Activated CD8-positive, alpha-beta T cell treated with anti-CD3 and anti-CD28 coated beads for 36 hours (primary cell): Measurements from ENCODE around the gene MMEL1. TPM values are rescaled to one million over a fixed set of nuclear protein-coding genes. Genes with fewer than 3 reads are reported as not detected.
"Not testable (repeated sequence)": the region's sequence is repeated elsewhere in the genome, so short reads cannot be mapped to it uniquely, and the experiment has no call there.

Source experiments
- ATAC-seq: fragments of 200-7000 bp; cut with Tn5 transposase; one replicate; pipeline ENCODE4 v1.10.0; 2021; ENCODE audit warnings: mild to moderate bottlenecking, moderate library complexity
- CTCF ChIA-PET: fragments of 350-600 bp; sonication (Branson Sonifier 250); formaldehyde crosslinking; loops from one replicate; lab custom pipeline; 2021; ENCODE audit warnings: antibody characterized with exemption; lab: Charles Lee
- POLR2A ChIA-PET: fragments of 350-600 bp; sonication (Branson Sonifier 250); formaldehyde crosslinking; loops from one replicate; lab custom pipeline; 2021; ENCODE audit warnings: antibody characterized with exemption; lab: Charles Lee
- DNase-seq: peaks from one replicate; pipeline ENCODE4 v3.0.0-alpha.2; 2020
- H3K27ac Mint-ChIP-seq: one replicate; pipeline ENCODE4 v1.8.0; 2021; ENCODE audit warnings: mild to moderate bottlenecking, mixed read lengths
- H3K27me3 Mint-ChIP-seq: one replicate; pipeline ENCODE4 v1.8.0; 2021; ENCODE audit warnings: mixed read lengths
- H3K36me3 Mint-ChIP-seq: one replicate; pipeline ENCODE4 v1.8.0; 2021; ENCODE audit warnings: low read depth, mixed read lengths
- H3K4me1 Mint-ChIP-seq: one replicate; pipeline ENCODE4 v1.8.0; 2021; ENCODE audit warnings: low read depth, mixed read lengths
- H3K4me3 Mint-ChIP-seq: one replicate; pipeline ENCODE4 v1.8.0; 2021; ENCODE audit warnings: mild to moderate bottlenecking, moderate library complexity, mixed read lengths
- H3K9me3 Mint-ChIP-seq: one replicate; pipeline ENCODE4 v1.8.0; 2021; ENCODE audit warnings: mixed read lengths
- CTCF ChIP-seq: fragments of 200-600 bp; IDR thresholded peaks from one replicate; pipeline ENCODE4 v1.8.0; 2022; ENCODE audit warnings: antibody characterized with exemption, mild to moderate bottlenecking
- intact Hi-C: fragments of 100-400 bp; cut with micrococcal nuclease; formaldehyde crosslinking; loops from one replicate; pipeline ENCODE4 v1.10.0; 2022
- total RNA-seq, 2 experiments: library from RNA; stranded (reverse); gene quantifications; one replicate each; pipeline ENCODE4 v1.2.3, GENCODE V29; 2021

MMEL1 gene
- total RNA-seq, 2 experiments from 2014 or later, result 1.8 to 3.1 TPM

GRCh38 chr1:2628191-2628932 lies 4.5 kb downstream of the MMEL1 start:
- Mint-ChIP-seq H3K9me3 (peaks cover 6% of the 10 kb centered on the region), H3K36me3 (no peaks in the 10 kb centered on the region), H3K27me3 (peaks cover 42% of the 10 kb centered on the region), H3K27ac (no peak overlapping the region), H3K4me1 (peaks cover 1% of the 10 kb centered on the region), H3K4me3 (no peak overlapping the region)
- CTCF ChIA-PET, result no interaction called here
- TF ChIP-seq CTCF, result no peak
- POLR2A ChIA-PET, result interaction anchor here (0.9 kb wide), 1 partner anchor 17 kb away, joined by 3 read pairs; no protein-coding TSS in a partner anchor
- peak; percentile 37 for ATAC-seq
- DNase-seq, result no peak
- intact Hi-C loops, result no loop called here

- peaks cover 6% of the 10 kb centered on the region for H3K9me3 Mint-ChIP-seq
- ATAC-seq (no peak), DNase-seq (no peak)
- H3K4me1 Mint-ChIP-seq, result peaks cover 7% of the 10 kb centered on the region
- H3K36me3 Mint-ChIP-seq, result no peaks in the 10 kb centered on the region
- H3K4me3 Mint-ChIP-seq, result no peak overlapping the region
- CTCF ChIA-PET, result no interaction called here
- POLR2A ChIA-PET, result interaction anchor here (0.9 kb wide), 1 partner anchor 17 kb away, joined by 3 read pairs; no protein-coding TSS in a partner anchor
- TF ChIP-seq CTCF, result no peak
- no peak overlapping the region for H3K27ac Mint-ChIP-seq
- intact Hi-C loops, result no loop called here
- peaks cover 42% of the 10 kb centered on the region for H3K27me3 Mint-ChIP-seq
These were observed 5.1 kb downstream of the MMEL1 start for GRCh38 chr1:2627746-2628145.

- H3K9me3 Mint-ChIP-seq, intact Hi-C loops, H3K36me3 Mint-ChIP-seq, H3K27ac Mint-ChIP-seq, ATAC-seq, CTCF ChIA-PET, H3K4me3 Mint-ChIP-seq, DNase-seq: not testable (repeated sequence)
- peaks cover 37% of the 10 kb centered on the region for H3K27me3 Mint-ChIP-seq
- peaks cover 10% of the 10 kb centered on the region for H3K4me1 Mint-ChIP-seq
- POLR2A ChIA-PET, result interaction anchor here (1.3 kb wide), 1 partner anchor 9 kb away, joined by 5 read pairs; no protein-coding TSS in a partner anchor
These were observed 7.1 kb downstream of the MMEL1 start for GRCh38 chr1:2625748-2626147.

- ChIA-PET CTCF (no interaction called here), POLR2A (interaction anchor here (1.3 kb wide), 1 partner anchor 9 kb away, joined by 5 read pairs; no protein-coding TSS in a partner anchor)
- H3K36me3 Mint-ChIP-seq, result no peaks in the 10 kb centered on the region
- ATAC-seq (no peak), DNase-seq (no peak)
- H3K9me3 Mint-ChIP-seq, result peaks cover 5% of the 10 kb centered on the region
- intact Hi-C loops, result no loop called here
- no peak for TF ChIP-seq CTCF
- H3K4me1 Mint-ChIP-seq, result peaks cover 10% of the 10 kb centered on the region
- H3K27ac Mint-ChIP-seq, result no peak overlapping the region
- peaks cover 32% of the 10 kb centered on the region for H3K27me3 Mint-ChIP-seq
- H3K4me3 Mint-ChIP-seq, result no peak overlapping the region
These were observed 7.5 kb downstream of the MMEL1 start for GRCh38 chr1:2625311-2625710.

- H3K27ac Mint-ChIP-seq, result no peak overlapping the region
- TF ChIP-seq CTCF, result no peak
- ATAC-seq (no peak), DNase-seq (no peak)
- H3K9me3 Mint-ChIP-seq, result peaks cover 8% of the 10 kb centered on the region
- ChIA-PET CTCF (no interaction called here), POLR2A (interaction anchor here (1.3 kb wide), 1 partner anchor 8 kb away, joined by 5 read pairs; no protein-coding TSS in a partner anchor)
- no peaks in the 10 kb centered on the region for H3K36me3 Mint-ChIP-seq
- H3K4me3 Mint-ChIP-seq, result no peak overlapping the region
- H3K4me1 Mint-ChIP-seq, result peaks cover 10% of the 10 kb centered on the region
- intact Hi-C loops, result no loop called here
- H3K27me3 Mint-ChIP-seq, result peaks cover 27% of the 10 kb centered on the region
These were observed 8.0 kb downstream of the MMEL1 start for GRCh38 chr1:2624735-2625300.
